Right ventricle myocardium superior (tissue), 1 donor: ENCODE measurements around the gene FAM228B. TPM values are rescaled to one million over a fixed set of nuclear protein-coding genes. Genes with fewer than 3 reads are reported as not detected.
"Not testable (repeated sequence)": the region's sequence is repeated elsewhere in the genome, so short reads cannot be mapped to it uniquely, and the experiment has no call there.

Experiments
- ATAC-seq: fragments of 200-7000 bp; cut with Tn5 transposase; one replicate; pipeline ENCODE4 v1.9.1; 2020; ENCODE audit warnings: mild to moderate bottlenecking; ENCODE audit not compliant: poor library complexity
- DNase-seq: peaks from one replicate; pipeline ENCODE4 v3.0.0-alpha.2; 2020
- intact Hi-C: fragments of 100-400 bp; cut with DNase I; formaldehyde crosslinking; loops from one replicate; pipeline ENCODE4 v1.11.2; 2022
- total RNA-seq: library from RNA; stranded (reverse); fragmentation: NEBNext Ultra II Directional; extraction: Animal tissue kit (Norgen Biotek cat#: 25700); gene quantifications from one replicate; pipeline ENCODE4 v1.2.1, GENCODE V29; 2021
- donor health status: DM: no; HTN: yes; CAD: no; lungs with severe emphysema.

Gene FAM228B
- total RNA-seq, 1 donor from 2014 or later = 23.7 TPM

DNA sequence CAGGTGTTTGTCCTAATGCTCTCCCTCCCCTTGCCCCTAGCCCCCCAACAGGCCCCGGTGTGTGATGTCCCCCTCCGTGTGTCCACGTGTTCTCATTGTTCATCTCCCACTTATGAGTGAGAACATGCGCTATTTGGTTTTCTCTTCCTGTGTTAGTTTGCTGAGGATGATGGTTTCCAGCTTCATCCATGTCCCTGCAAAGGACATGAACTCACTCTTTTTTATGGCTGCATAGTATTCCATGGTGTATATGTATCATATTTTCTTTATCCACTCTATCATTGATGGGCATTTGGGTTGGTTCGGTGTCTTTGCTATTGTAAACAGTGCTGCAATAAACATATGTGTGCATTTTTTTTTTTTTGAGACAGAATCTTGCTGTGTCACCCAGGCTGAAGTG, 30.0 kb upstream of the FAM228B start:
- DNase-seq, intact Hi-C loops, ATAC-seq: not testable (repeated sequence)

- intact Hi-C loops, ATAC-seq, DNase-seq: not testable (repeated sequence)
Measured at GRCh38 chr2:24095171-24095677, 28.0 kb upstream of the FAM228B start.

- ATAC-seq, intact Hi-C loops, DNase-seq: not testable (repeated sequence)
Measured at GRCh38 chr2:24100732-24101131, 22.5 kb upstream of the FAM228B start.

- ATAC-seq (no peak), DNase-seq (no peak)
- intact Hi-C loops = no loop called here
Measured at GRCh38 chr2:24101992-24102391, 21.3 kb upstream of the FAM228B start.

- intact Hi-C loops = no loop called here
- ATAC-seq (no peak), DNase-seq (no peak)
Measured at GRCh38 chr2:24102677-24103076, 20.6 kb upstream of the FAM228B start.

- ATAC-seq (no peak), DNase-seq (no peak)
- intact Hi-C loops = no loop called here
Measured at GRCh38 chr2:24104110-24104650, 19.1 kb upstream of the FAM228B start.

- intact Hi-C loops = no loop called here
- no peak for DNase-seq
- no peak for ATAC-seq
Measured at GRCh38 chr2:24104906-24105305, 18.4 kb upstream of the FAM228B start.

DNA sequence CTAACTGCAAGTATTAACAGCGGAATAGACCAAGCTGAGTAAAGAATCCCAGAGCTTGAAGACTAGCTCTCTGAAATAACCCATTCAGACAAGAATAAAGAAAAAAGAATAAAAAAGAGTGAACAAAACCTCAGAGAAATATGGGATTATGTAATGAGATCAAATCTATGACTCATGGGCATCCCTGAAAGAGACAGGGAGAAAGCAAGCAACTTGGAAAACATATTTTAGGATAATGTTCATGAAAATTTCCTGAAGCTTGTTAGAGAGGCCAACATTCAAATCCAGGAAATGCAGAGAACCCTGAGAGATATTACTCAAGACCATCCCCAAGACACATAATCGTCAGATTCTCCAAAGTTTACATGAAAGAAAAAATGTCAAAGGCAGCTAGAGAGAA, 17.5 kb upstream of the FAM228B start:
- ATAC-seq (no peak), DNase-seq (no peak)
- intact Hi-C loops = no loop called here

DNA sequence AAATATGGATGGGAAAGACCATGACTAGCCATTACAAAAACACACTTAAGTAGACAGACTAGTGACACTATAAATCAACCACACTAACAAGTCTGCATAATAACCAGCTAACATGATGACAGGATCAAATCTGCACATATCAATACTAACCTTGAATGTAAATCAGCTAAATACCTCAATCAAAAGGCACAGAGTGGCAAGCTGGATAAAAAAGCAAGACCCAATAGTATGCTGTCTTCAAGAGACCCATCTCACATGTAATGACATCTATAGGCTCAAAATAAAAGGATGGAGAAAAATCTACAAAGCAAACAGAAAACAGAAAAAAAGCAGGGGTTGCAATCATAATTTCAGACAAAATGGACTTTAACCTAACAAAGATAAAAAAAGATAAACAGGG, 16.5 kb upstream of the FAM228B start:
- DNase-seq (no peak), ATAC-seq (no peak)
- intact Hi-C loops = no loop called here

GRCh38 chr2:24107336-24107735, 15.9 kb upstream of the FAM228B start:
- DNase-seq (no peak), ATAC-seq (no peak)
- intact Hi-C loops = no loop called here

DNA sequence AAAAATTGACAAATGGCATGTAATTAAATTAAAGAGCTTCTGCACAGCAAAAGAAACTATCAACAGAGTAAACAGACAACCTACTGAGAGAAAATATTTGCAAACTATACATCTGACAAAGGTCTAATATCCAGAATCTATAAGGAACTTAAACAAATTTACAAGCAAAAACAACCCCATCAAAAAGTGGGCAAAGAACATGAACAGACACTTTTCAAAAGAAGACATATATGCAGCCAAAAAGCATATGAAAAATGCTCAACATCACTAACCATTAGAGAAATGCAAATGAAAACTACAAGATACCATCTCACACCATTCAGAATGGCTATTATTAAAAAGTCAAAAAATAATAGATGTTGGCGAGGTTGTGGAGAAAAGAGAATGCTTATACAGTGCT, 13.8 kb upstream of the FAM228B start:
- intact Hi-C loops, ATAC-seq, DNase-seq: not testable (repeated sequence)

DNA sequence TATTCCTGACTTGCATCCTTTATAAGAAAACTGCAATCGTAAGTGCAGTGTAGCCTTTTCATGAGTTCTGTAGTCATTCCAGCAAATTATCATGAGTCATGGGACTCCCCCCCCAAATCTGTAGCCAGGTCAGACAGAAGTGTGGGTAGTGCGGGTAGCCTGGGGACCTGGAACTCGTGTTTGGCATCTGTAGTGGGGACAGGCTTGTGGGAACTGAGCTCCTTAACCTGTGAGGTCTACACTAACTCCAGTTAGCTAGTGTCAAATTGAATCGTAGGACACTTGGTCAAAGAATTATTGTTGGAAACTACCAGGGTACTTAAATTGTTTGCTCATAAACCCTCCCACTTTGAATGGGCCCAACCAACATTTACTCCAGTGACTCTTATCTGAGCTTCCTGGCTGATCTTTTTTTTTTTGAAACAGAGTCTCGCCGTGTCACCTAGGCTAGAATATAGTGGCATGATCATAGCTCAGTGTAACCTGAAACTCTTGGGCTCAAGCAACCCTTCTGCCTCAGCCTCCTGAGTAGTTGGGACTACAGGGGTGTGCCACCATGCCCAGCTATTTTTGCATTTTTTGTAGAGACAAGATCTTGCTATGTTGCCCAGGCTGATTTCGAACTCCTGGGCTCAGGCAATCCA, 12.5 kb upstream of the FAM228B start:
- ATAC-seq (peak; percentile 46), DNase-seq (no peak)
- intact Hi-C loops = no loop called here

- intact Hi-C loops = no loop called here
- peak; percentile 91 for ATAC-seq
- DNase-seq = no peak
Measured at GRCh38 chr2:24111407-24111901, 11.8 kb upstream of the FAM228B start.

DNA sequence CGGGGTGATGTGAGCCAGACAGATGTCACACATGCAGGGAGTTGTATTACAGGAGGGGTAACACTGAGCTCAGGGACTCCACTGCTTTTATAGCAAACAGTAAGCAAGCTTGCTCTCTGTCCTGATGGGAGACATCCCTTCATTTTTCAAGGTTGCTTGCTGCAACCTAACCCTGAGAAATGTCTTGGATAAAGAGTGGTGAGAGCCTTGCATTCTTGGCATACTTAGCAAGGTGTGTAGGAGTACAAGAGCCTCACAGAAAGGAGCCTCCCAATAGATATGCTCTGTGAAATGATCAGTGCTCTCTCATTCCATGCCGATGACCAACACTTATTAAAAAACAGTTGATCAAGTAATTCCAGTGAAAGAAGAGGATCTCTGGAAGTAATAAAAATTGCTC, 8.2 kb upstream of the FAM228B start:
- intact Hi-C loops = no loop called here

GRCh38 chr2:24117902-24118301, 5.4 kb upstream of the FAM228B start:
- ATAC-seq (no peak), DNase-seq (no peak)
- intact Hi-C loops = no loop called here

More for the DNA sequence above, 8.2 kb upstream of the FAM228B start:
- no peak for ATAC-seq
- DNase-seq = no peak

DNA sequence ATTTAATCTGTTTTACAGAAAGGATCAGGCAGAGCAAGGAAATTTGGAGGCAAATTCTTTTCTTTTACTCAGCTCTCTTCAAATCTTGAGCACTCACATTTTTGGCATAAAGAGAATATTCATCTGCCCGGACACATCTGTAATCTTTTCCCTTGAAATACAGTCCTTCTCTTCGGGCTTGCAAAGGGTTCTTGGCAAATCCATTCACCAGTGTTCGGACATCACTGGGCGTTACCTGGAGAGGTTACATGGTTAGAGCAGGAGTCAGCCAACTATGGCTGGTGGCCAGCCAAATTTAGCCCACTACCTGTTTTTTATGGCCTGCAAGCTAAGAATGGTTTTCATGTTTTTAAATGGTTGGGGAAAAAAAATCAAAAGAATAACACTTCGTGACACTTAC, 2.2 kb upstream of the FAM228B start:
- DNase-seq (no peak), ATAC-seq (no peak)
- intact Hi-C loops = no loop called here

- DNase-seq (no peak), ATAC-seq (no peak)
- intact Hi-C loops = no loop called here
Measured at GRCh38 chr2:24121469-24121868, 1.8 kb upstream of the FAM228B start.

GRCh38 chr2:24122366-24123194, 689 bp upstream of the FAM228B start:
- intact Hi-C loops = no loop called here
- DNase-seq (no peak), ATAC-seq (no peak)

DNA sequence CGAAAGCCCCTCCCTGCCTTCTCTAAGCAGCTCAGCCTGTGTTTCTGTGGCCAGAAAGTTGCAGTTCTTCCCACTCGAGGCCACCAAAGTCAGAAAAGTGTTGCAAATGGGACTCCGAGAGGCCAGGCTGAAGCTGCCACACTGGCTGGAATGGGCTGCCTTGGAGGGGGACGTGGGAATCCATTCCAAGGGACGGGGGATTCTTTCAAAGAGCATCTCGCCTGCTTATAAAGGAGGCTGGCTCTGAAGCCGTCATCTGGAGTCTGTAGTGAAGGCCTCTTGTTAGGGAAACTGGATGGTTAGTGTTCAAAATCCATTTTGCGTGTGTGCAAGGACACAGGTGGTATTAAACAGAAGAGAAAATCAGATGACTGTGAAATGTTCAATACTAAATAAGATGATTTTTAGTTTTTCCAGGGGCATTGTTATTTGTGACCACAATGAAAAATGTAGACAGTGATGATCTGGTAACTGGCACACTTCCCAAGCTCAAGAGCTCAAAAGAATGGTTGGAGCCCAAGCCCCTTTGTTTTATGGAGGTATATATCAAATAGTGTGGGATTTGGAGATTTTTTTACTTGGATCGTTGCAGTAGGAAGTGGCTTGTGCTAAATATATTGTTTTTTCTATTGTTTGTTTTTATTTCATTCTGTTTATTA, 782 bp downstream of the FAM228B start:
- no peak for ATAC-seq
- intact Hi-C loops = no loop called here

More for the DNA sequence above, 782 bp downstream of the FAM228B start:
- DNase-seq = no peak
